ENCODE measurements around the gene DDB1.

- TF ChIP-seq, protein P1, sequence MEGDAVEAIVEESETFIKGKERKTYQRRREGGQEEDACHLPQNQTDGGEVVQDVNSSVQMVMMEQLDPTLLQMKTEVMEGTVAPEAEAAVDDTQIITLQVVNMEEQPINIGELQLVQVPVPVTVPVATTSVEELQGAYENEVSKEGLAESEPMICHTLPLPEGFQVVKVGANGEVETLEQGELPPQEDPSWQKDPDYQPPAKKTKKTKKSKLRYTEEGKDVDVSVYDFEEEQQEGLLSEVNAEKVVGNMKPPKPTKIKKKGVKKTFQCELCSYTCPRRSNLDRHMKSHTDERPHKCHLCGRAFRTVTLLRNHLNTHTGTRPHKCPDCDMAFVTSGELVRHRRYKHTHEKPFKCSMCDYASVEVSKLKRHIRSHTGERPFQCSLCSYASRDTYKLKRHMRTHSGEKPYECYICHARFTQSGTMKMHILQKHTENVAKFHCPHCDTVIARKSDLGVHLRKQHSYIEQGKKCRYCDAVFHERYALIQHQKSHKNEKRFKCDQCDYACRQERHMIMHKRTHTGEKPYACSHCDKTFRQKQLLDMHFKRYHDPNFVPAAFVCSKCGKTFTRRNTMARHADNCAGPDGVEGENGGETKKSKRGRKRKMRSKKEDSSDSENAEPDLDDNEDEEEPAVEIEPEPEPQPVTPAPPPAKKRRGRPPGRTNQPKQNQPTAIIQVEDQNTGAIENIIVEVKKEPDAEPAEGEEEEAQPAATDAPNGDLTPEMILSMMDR (conservative IDR thresholded peaks at IDR 0.05 in 1 of 2, IDR thresholded peaks at IDR 0.05 in 1 of 2; ENCODE audit: extremely low read depth in 1 of 2, insufficient read depth in 1 of 2, low read depth in 1 of 2, low read length in 2 of 2) = no peak
- no peak for TF ChIP-seq EZH2 (IDR thresholded peaks at IDR 0.05; ENCODE audit: borderline replicate concordance, low read length)
Observed at GRCh38 chr11:61350336-61350735, 17.4 kb upstream of the DDB1 start.
